SK-N-MC (cell line): ENCODE results near the gene NCF4.

Experiments used
- DNase-seq: peaks from one replicate; pipeline ENCODE4 v3.0.0-alpha.2; 2011; ENCODE audit warnings: low read depth, low spot score
- H3K27ac ChIP-seq: fragments of 200-600 bp; sonication (generic); 2 replicates; pipeline ENCODE4 v1.5.1; 2016; ENCODE audit warnings: mixed run types
- H3K36me3 ChIP-seq: fragments of 200-600 bp; sonication (generic); 2 replicates; pipeline ENCODE4 v1.6.1; 2017; ENCODE audit warnings: antibody characterized with exemption, low read length, mixed read lengths; ENCODE audit not compliant: insufficient read depth
- H3K4me3 ChIP-seq: fragments of 200-600 bp; sonication (generic); 2 replicates; pipeline ENCODE4 v1.5.1; 2016
- H3K9ac ChIP-seq: fragments of 200-600 bp; sonication (generic); 2 replicates; pipeline ENCODE4 v1.8.0; 2017; ENCODE audit warnings: mixed run types, mixed read lengths; ENCODE audit not compliant: insufficient read length
- H3K9me3 ChIP-seq: fragments of 200-600 bp; sonication (generic); 2 replicates; pipeline ENCODE4 v1.6.1; 2017; ENCODE audit warnings: low read depth, mild to moderate bottlenecking, antibody characterized with exemption, low read length, moderate library complexity, mixed read lengths
- EZH2 ChIP-seq: fragments of 200-600 bp; sonication (generic); IDR thresholded peaks from one replicate; pipeline ENCODE4 v1.6.1; 2017; ENCODE audit warnings: antibody characterized with exemption
- FOXP2 ChIP-seq: optimal IDR thresholded peaks from 2 replicates; pipeline ENCODE3; 2011; ENCODE audit warnings: mild to moderate bottlenecking, moderate library complexity; ENCODE audit not compliant: insufficient read depth; ENCODE audit errors: extremely low read length, control extremely low read depth
- POLR2AphosphoS5 ChIP-seq: IDR thresholded peaks from 2 replicates; pipeline ENCODE4 v1.6.1; 2012; ENCODE audit warnings: mild to moderate bottlenecking, low read depth, low read length, borderline replicate concordance

NCF4 gene

DNA sequence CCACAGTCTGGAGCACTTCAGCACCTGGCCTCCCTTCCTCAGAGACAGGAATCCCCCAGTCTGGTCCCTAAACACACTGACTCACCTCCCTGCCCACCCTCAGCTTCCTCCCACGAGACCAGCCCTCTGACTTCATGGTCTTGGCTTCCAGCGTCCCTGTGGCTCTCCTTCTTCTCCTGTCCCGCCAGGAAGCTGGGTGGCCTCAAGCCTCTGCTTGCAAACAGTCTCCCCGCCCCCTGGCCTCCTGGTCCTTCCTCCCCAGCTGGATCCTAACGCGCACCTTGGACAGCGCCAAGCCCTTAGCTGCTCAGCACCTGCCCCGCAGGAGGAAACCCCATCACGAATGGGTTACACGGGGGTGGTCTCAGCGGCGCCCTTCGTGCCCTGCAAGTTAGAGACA is 4.5 kb downstream of the NCF4 start:
- H3K36me3 ChIP-seq = no peaks in the 10 kb centered on the region
- DNase-seq = no peak
- TF ChIP-seq FOXP2 (no peak), EZH2 (no peak), POLR2AphosphoS5 (no peak)

DNA sequence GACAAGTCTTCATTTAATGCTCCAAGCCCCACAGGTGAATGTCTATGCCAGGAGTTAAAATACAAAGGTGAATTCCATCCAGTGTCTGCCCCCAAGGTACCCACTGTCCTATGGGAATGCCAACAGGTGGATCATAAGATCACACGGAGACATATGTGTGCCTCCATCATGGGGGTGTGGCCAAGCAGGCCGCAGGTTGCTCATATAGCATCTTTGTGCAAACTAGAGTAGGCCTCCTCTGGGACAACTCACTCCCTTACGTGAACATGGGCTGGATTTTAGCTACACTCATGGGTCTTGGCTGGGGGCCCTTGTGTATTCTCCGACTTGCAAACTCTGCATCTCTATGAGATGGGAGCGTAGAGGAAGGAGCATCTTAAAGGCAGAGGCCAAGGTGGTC is 6.9 kb downstream of the NCF4 start:
- H3K36me3 ChIP-seq = no peaks in the 10 kb centered on the region
- no peaks in the 10 kb centered on the region for H3K9me3 ChIP-seq
- no peak overlapping the region for H3K4me3 ChIP-seq
- H3K27ac ChIP-seq = no peak overlapping the region
- no peak overlapping the region for H3K9ac ChIP-seq
- no peak for DNase-seq
- no peak for TF ChIP-seq POLR2AphosphoS5
- no peak for TF ChIP-seq EZH2
- TF ChIP-seq FOXP2 = no peak

More for the DNA sequence above, 4.5 kb downstream of the NCF4 start:
- Histone ChIP-seq H3K27ac (no peak overlapping the region), H3K9me3 (no peaks in the 10 kb centered on the region), H3K4me3 (no peak overlapping the region), H3K9ac (no peak overlapping the region)

DNA sequence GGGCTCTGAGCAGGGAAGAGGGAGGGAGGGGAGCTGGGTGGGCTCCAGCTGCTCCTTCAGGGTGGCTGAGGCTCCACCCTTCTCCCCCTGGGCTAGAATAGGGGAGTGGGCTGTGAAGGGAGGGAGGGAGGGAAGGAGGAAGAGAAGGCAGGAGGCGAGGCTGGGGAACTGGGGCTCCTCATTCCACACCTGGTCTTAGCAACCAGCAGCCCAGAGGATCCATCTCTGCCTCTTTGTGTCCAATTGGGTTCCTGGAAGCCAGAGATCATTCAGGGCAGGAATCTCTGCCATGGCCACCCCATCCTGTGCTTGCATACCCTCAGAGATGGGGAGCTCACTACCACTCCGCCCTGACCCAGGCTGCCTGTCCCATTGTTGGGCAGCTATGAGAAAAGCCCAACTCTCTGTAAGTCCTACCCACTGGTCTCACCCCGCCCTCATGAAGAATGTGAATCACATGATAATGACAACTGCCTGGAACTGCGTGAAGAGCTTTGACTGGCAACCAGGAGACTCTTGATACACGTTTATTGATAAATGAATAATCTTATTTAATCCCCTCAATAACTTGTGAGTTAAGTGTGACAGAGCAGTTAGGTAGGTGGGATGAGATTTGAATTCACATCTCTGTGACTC is 7.9 kb downstream of the NCF4 start:
- Histone ChIP-seq H3K9ac (no peak overlapping the region), H3K4me3 (no peak overlapping the region), H3K9me3 (no peaks in the 10 kb centered on the region), H3K36me3 (no peaks in the 10 kb centered on the region), H3K27ac (no peak overlapping the region)
- TF ChIP-seq POLR2AphosphoS5 (no peak), EZH2 (no peak), FOXP2 (no peak)
- no peak for DNase-seq

DNA sequence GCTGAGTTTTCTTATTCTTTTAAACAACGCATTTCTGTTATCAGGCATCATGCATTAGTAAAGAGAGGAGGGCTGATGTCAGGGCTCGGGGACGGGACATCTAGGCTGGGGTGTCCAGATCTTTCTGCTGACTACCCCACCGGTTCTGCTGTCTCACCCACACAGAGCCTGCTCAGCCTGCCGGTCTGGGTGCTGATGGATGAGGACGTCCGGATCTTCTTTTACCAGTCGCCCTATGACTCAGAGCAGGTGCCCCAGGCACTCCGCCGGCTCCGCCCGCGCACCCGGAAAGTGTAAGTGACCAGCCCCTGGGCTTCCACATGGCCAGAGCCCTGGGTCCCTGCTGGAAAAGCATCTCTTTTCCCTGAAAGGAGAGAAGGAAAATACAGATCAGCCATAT is 9.4 kb downstream of the NCF4 start:
- no peaks in the 10 kb centered on the region for H3K9me3 ChIP-seq
- no peaks in the 10 kb centered on the region for H3K36me3 ChIP-seq
- no peak for DNase-seq
- TF ChIP-seq FOXP2 (no peak), POLR2AphosphoS5 (no peak), EZH2 (no peak)
- H3K4me3 ChIP-seq = no peak overlapping the region
- H3K9ac ChIP-seq = no peak overlapping the region
- no peak overlapping the region for H3K27ac ChIP-seq

DNA sequence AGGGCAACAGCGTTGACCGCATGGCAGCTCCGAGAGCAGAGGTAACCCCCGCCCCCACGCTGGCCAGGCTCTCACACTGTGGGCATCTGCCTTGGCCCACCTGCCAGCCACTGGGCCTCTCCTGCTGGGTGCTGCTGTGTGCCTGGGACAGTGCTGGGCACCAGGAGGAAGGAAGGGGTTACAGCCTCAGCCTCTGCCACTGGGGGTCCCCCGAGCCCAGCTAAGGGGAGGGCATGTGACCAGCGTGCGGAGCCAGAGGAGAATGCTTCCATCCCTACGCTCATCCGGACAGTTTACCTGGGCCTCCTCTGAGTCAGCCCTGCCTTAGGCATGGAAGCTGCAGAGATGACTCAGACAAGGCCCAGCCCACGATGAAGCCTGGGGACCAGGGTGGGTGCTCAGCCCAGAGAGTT is 10.9 kb downstream of the NCF4 start:
- TF ChIP-seq EZH2 (no peak), FOXP2 (no peak), POLR2AphosphoS5 (no peak)
- no peaks in the 10 kb centered on the region for H3K36me3 ChIP-seq
- no peak overlapping the region for H3K4me3 ChIP-seq
- DNase-seq = no peak
- H3K9me3 ChIP-seq = no peaks in the 10 kb centered on the region
- H3K27ac ChIP-seq = no peak overlapping the region
- H3K9ac ChIP-seq = no peak overlapping the region

DNA sequence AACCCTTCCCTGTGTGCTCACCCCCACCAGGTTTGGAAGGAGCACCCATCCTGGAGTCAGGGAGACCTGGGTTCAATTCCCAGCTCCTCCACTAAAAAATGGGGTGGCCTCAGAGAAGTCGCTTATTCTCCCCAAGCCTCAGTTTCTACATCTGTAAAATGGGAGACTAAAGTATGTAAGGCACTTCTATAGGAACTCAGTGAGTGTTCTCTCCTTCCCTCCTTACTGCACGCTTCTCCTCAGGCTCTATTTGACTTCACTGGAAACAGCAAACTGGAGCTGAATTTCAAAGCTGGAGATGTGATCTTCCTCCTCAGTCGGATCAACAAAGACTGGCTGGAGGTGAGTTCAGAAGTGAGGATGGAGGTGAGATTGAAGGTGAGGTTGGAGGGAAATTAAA is 11.3 kb downstream of the NCF4 start:
- TF ChIP-seq EZH2 (no peak), POLR2AphosphoS5 (no peak), FOXP2 (no peak)
- Histone ChIP-seq H3K9me3 (no peaks in the 10 kb centered on the region), H3K27ac (no peak overlapping the region), H3K4me3 (no peak overlapping the region), H3K9ac (no peak overlapping the region), H3K36me3 (no peaks in the 10 kb centered on the region)
- DNase-seq = no peak

DNA sequence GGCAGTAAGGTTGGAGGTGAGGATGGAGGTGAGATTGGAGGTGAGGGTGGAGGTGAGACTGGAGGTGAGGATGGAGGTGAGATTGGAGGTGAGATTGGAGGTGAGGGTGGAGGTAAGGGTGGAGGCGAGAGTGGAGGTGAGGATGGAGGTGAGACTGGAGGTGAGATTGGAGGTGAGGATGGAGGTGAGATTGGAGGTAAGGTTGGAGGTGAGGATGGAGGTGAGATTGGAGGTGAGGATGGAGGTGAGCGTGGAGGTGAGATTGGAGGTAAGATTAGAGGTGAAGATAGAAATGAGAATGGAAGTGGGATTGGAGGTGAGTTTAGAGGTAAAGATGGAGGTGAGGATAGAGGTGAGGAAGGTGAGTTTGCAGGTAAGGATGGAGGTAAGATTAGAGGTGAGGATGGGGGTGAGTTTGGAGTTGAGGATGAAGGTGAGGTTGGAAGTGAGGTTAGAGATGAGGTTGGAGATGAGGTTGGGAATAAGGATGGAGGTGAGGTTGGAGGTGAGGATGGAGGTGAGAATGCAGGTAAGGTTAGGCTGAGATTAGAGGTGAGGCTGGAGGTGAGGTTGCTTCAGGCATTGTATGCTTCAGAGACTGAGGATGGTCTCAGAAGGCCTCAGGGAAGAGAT is 12.2 kb downstream of the NCF4 start:
- no peak overlapping the region for H3K4me3 ChIP-seq
- no peaks in the 10 kb centered on the region for H3K9me3 ChIP-seq
- DNase-seq = no peak
- TF ChIP-seq FOXP2 (no peak), EZH2 (no peak), POLR2AphosphoS5 (no peak)
- no peak overlapping the region for H3K27ac ChIP-seq
- H3K9ac ChIP-seq = no peak overlapping the region
- H3K36me3 ChIP-seq = no peaks in the 10 kb centered on the region

DNA sequence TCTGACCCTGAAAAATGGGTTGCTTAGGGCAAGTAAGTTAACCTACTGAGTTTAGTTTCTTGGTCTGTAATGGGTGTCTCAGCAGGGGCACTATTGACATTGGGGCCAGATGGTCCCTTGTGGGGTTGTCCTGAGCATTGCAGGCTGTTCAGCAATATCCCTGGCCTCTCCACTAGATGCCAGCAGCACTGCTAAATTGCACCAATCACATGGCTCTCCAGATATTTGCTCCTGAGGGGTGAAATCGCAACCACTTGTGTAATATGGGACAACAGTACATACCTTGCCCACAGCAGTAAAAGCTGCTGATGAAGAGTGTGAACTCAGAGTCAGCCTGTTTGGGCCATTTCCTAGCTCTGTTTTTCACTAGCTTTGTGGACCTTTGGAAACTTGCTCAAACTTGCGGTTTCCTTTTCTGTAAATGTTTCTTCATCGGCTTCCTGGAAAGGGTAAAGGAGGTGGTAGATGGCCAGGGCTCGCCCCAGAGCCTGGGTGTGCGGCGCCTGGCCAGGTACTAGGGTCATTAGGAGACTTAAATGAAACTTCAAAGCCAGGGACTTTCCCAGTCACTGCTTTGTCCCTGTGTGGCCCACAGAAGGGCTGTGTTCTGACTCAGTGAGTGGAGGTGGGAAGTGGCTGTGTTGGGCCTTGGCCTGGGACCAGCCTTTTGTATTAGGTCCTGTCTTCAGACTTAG is 13.0 kb downstream of the NCF4 start:
- Histone ChIP-seq H3K4me3 (no peak overlapping the region), H3K9ac (no peak overlapping the region), H3K9me3 (no peaks in the 10 kb centered on the region), H3K36me3 (no peaks in the 10 kb centered on the region), H3K27ac (no peak overlapping the region)
- TF ChIP-seq FOXP2 = no peak
- TF ChIP-seq EZH2 = no peak
- TF ChIP-seq POLR2AphosphoS5 = no peak
- DNase-seq = no peak
